HCT116 (cell line): Measurements from ENCODE around the gene TLCD5. TPM values are rescaled to one million over a fixed set of nuclear protein-coding genes. Genes with fewer than 3 reads are reported as not detected.
A peak's percentile ranks its signal among the peaks of the same experiment; 100 is the strongest.

ENCODE experiments used
- ATAC-seq: fragments of 200-7000 bp; cut with Tn5 transposase; 2 replicates; pipeline ENCODE4 v1.9.1; 2020; ENCODE audit warnings: mild to moderate bottlenecking, moderate library complexity
- BruUV-seq: library from RNA; stranded (reverse); fragments of 400-500 nt; replicated peaks from 2 replicates; lab custom pipeline; 2021; lab: Mats Ljungman, UMichigan
- CTCF ChIA-PET: fragments of 300-600 bp; sonication (Branson Sonifier 250); formaldehyde crosslinking; loops from one replicate; lab custom pipeline; 2021; ENCODE audit warnings: antibody characterized with exemption; lab: Charles Lee
- POLR2A ChIA-PET: fragments of 300-600, 350-600 bp; sonication (Branson Sonifier 250); formaldehyde crosslinking; loops from one replicate; lab custom pipeline; 2021; ENCODE audit warnings: antibody characterized with exemption; lab: Charles Lee
- RAD21 ChIA-PET, 2 experiments: fragments of 300-600 bp; sonication (Branson Sonifier 250); formaldehyde crosslinking; loops; one replicate each; lab custom pipeline; 2023; ENCODE audit warnings: low total read pairs in 2 of 2; ENCODE audit not compliant: uncharacterized antibody in 2 of 2, unreplicated experiment in 2 of 2, low non-redundant PET in 1 of 2; lab: Charles Lee
- DNase-seq: peaks from one replicate; pipeline ENCODE4 v3.0.0-alpha.2; 2010; ENCODE audit warnings: low read depth, low spot score
- H2AFZ ChIP-seq: fragments of 200-600 bp; shearing (Covaris generic), sonication (generic); 2 replicates; pipeline ENCODE4 v1.6.1; 2017; ENCODE audit warnings: low read depth, mixed run types, mixed read lengths, antibody characterized with exemption, low read length; ENCODE audit not compliant: poor library complexity, severe bottlenecking
- H3K27ac ChIP-seq: 2 replicates; pipeline ENCODE4 v1.5.1; 2012; ENCODE audit warnings: low read depth, low read length
- H3K27me3 ChIP-seq: fragments of 200-600 bp; sonication (generic); 2 replicates; pipeline ENCODE4 v1.6.1; 2016; ENCODE audit warnings: mixed run types, low read length, mixed read lengths; ENCODE audit not compliant: insufficient read depth
- H3K36me3 ChIP-seq, 2 experiments: fragments of 200-500 bp in 1 of 2; fragments of 200-600 bp in 1 of 2; sonication (Bioruptor generic) in 1 of 2; sonication (generic) in 1 of 2; 2 replicates each; pipeline versions ENCODE4 v1.5.1 to v1.6.1; 2014 to 2016; ENCODE audit warnings: low read length in 2 of 2, inconsistent platforms in 1 of 2, mixed read lengths in 1 of 2, mixed run types in 1 of 2; ENCODE audit not compliant: insufficient read depth in 2 of 2, control insufficient read depth in 1 of 2
- H3K4me1 ChIP-seq, 2 experiments: fragments of 200-600 bp in 1 of 2; sonication (generic) in 1 of 2; 2 replicates each; pipeline versions ENCODE4 v1.5.1 to v1.6.1; 2012 to 2017; ENCODE audit warnings: low read length in 2 of 2, inconsistent platforms in 1 of 2, mild to moderate bottlenecking in 1 of 2, mixed read lengths in 1 of 2, mixed run types in 1 of 2, moderate library complexity in 1 of 2; ENCODE audit not compliant: insufficient read depth in 2 of 2, control insufficient read depth in 1 of 2
- H3K4me2 ChIP-seq: fragments of 200-600 bp; sonication (generic); 2 replicates; pipeline ENCODE4 v1.6.1; 2017; ENCODE audit warnings: mixed run types, low read length, mixed read lengths
- H3K4me3 ChIP-seq, 2 experiments: fragments of 200-600 bp in 1 of 2; sonication (generic) in 1 of 2; replicated peaks in 1 of 2; 2 replicates each; pipeline ENCODE4 v1.5.1; 2011 to 2016; ENCODE audit warnings: low read length in 2 of 2, control low read depth in 1 of 2, low read depth in 1 of 2, mild to moderate bottlenecking in 1 of 2, mixed read lengths in 1 of 2, mixed run types in 1 of 2
- H3K79me2 ChIP-seq: fragments of 200-600 bp; sonication (generic); 2 replicates; pipeline ENCODE4 v1.6.1; 2017; ENCODE audit warnings: mild to moderate bottlenecking, mixed run types, low read length, moderate library complexity, mixed read lengths; ENCODE audit not compliant: insufficient read depth
- H3K9ac ChIP-seq: fragments of 200-600 bp; sonication (generic); 2 replicates; pipeline ENCODE4 v1.6.1; 2016; ENCODE audit warnings: low read length, mixed read lengths
- H3K9me2 ChIP-seq: fragments of 200-600 bp; sonication (generic), shearing (Covaris generic); 2 replicates; pipeline ENCODE4 v1.6.1; 2017; ENCODE audit warnings: mixed run types, mild to moderate bottlenecking, moderate library complexity; ENCODE audit not compliant: insufficient read depth
- H3K9me3 ChIP-seq, 2 experiments: fragments of 200-500 bp in 1 of 2; fragments of 200-600 bp in 1 of 2; sonication (Bioruptor generic) in 1 of 2; sonication (generic) in 1 of 2; 2 replicates each; pipeline ENCODE4 v1.6.1; 2014 to 2017; ENCODE audit warnings: low read length in 2 of 2, mixed read lengths in 2 of 2, inconsistent platforms in 1 of 2, low read depth in 1 of 2, mild to moderate bottlenecking in 1 of 2, mixed run types in 1 of 2, moderate library complexity in 1 of 2; ENCODE audit not compliant: control insufficient read depth in 1 of 2, insufficient read depth in 1 of 2
- H4K20me1 ChIP-seq: fragments of 200-600 bp; sonication (generic), shearing (Covaris generic); 2 replicates; pipeline ENCODE4 v1.6.1; 2017; ENCODE audit warnings: mixed run types, mild to moderate bottlenecking, moderate library complexity; ENCODE audit not compliant: insufficient read depth
- CBX3 ChIP-seq: IDR thresholded peaks from 2 replicates; pipeline ENCODE4 v1.6.1; 2012; ENCODE audit warnings: low read depth
- CTCF ChIP-seq, 3 experiments: fragments of 200-600 bp in 1 of 3; sonication (generic) in 1 of 3; IDR thresholded peaks in 2 of 3; conservative IDR thresholded peaks in 1 of 3; 2 replicates each; pipeline ENCODE4 v1.5.1; 2012 to 2017; ENCODE audit warnings: low read depth in 2 of 3, low read length in 2 of 3, antibody characterized with exemption in 1 of 3, borderline replicate concordance in 1 of 3, control low read depth in 1 of 3, mild to moderate bottlenecking in 1 of 3, mixed read lengths in 1 of 3, mixed run types in 1 of 3, moderate library complexity in 1 of 3; ENCODE audit not compliant: insufficient read depth in 1 of 3
- EZH2 ChIP-seq: fragments of 200-600 bp; sonication (generic); IDR thresholded peaks from 2 replicates; pipeline ENCODE4 v1.6.1; 2017; ENCODE audit warnings: antibody characterized with exemption, mixed run types
- EZH2phosphoT487 ChIP-seq: fragments of 200-600 bp; IDR thresholded peaks from 2 replicates; pipeline ENCODE4 v1.6.1; 2018; ENCODE audit warnings: antibody characterized with exemption, borderline replicate concordance
- FOSL1 ChIP-seq: IDR thresholded peaks from 2 replicates; pipeline ENCODE4 v1.6.1; 2012; ENCODE audit warnings: low read depth
- MAX ChIP-seq: IDR thresholded peaks from 2 replicates; pipeline ENCODE4 v1.6.1; 2012
- POLR2A ChIP-seq: IDR thresholded peaks from 2 replicates; pipeline ENCODE4 v1.7.0; 2011; ENCODE audit warnings: borderline replicate concordance; ENCODE audit not compliant: insufficient read depth, insufficient read length; ENCODE audit errors: extremely low read depth
- POLR2AphosphoS5 ChIP-seq: IDR thresholded peaks from 2 replicates; pipeline ENCODE4 v1.6.1; 2011; ENCODE audit warnings: mild to moderate bottlenecking, low read depth, low read length, moderate library complexity
- RAD21 ChIP-seq: IDR thresholded peaks from 2 replicates; pipeline ENCODE4 v1.6.1; 2012; ENCODE audit warnings: low read depth, mild to moderate bottlenecking
- SIN3A ChIP-seq: IDR thresholded peaks from 2 replicates; pipeline ENCODE4 v1.6.1; 2012; ENCODE audit warnings: low read depth
- SP1 ChIP-seq: IDR thresholded peaks from 2 replicates; pipeline ENCODE4 v1.6.1; 2012; ENCODE audit warnings: low read depth
- SRF ChIP-seq: IDR thresholded peaks from 2 replicates; pipeline ENCODE4 v1.6.1; 2012; ENCODE audit warnings: low read depth
- TCF7L2 ChIP-seq: IDR thresholded peaks from 2 replicates; pipeline ENCODE4 v1.7.0; 2011; ENCODE audit warnings: borderline replicate concordance, inconsistent platforms; ENCODE audit not compliant: insufficient read depth, insufficient read length; ENCODE audit errors: extremely low read depth
- YY1 ChIP-seq: IDR thresholded peaks from 2 replicates; pipeline ENCODE4 v1.6.1; 2011; ENCODE audit warnings: low read length, low read depth, moderate library complexity, mild to moderate bottlenecking; ENCODE audit not compliant: insufficient replicate concordance; ENCODE audit errors: extremely low read depth
- ZFX ChIP-seq: fragments of 450-650 bp; IDR thresholded peaks from 2 replicates; pipeline ENCODE4 v1.6.1; 2017
- intact Hi-C: fragments of 100-400 bp; cut with micrococcal nuclease; formaldehyde crosslinking; loops from 2 replicates; pipeline ENCODE4 v1.10.0; 2022
- total RNA-seq: library from RNA; stranded (reverse); gene quantifications from one replicate; pipeline ENCODE4 v1.2.1, GENCODE V29; 2021; ENCODE audit not compliant: unreplicated experiment
- TF ChIP-seq, protein P1 (sequence below): IDR thresholded peaks from 2 replicates; pipeline ENCODE4 v1.6.1; 2011; ENCODE audit warnings: mild to moderate bottlenecking, low read length, moderate library complexity; ENCODE audit not compliant: insufficient replicate concordance; ENCODE audit errors: extremely low read depth

Gene TLCD5
- total RNA-seq, 1 experiment from 2014 or later, result 9.1 TPM

- ChIA-PET CTCF (interaction anchor here (0.8 to 2.5 kb wide), 3 partner anchors 8 to 24 kb away, joined by 3 to 17 read pairs (median 5); partner anchors contain the start of gene ARHGEF12), POLR2A (no interaction called here), RAD21 (no interaction called here)
- ATAC-seq, result no peak
- no peaks in the 10 kb centered on the region for H3K27me3 ChIP-seq
- H3K9ac ChIP-seq, result 0 out of 2 replicates have a peak overlapping the region, but pooled peaks have one; percentile 64
- H4K20me1 ChIP-seq, result no peaks in the 10 kb centered on the region
- BruUV-seq, result no TSS peak
- no peak overlapping the region for H3K27ac ChIP-seq
- TF ChIP-seq SIN3A, result no peak
- TF ChIP-seq ZFX, result no peak
- no peak for TF ChIP-seq POLR2AphosphoS5
- TF ChIP-seq SRF, result no peak
- TF ChIP-seq, protein P1, sequence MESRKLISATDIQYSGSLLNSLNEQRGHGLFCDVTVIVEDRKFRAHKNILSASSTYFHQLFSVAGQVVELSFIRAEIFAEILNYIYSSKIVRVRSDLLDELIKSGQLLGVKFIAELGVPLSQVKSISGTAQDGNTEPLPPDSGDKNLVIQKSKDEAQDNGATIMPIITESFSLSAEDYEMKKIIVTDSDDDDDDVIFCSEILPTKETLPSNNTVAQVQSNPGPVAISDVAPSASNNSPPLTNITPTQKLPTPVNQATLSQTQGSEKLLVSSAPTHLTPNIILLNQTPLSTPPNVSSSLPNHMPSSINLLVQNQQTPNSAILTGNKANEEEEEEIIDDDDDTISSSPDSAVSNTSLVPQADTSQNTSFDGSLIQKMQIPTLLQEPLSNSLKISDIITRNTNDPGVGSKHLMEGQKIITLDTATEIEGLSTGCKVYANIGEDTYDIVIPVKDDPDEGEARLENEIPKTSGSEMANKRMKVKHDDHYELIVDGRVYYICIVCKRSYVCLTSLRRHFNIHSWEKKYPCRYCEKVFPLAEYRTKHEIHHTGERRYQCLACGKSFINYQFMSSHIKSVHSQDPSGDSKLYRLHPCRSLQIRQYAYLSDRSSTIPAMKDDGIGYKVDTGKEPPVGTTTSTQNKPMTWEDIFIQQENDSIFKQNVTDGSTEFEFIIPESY, result no peak
- peaks cover 20% of the 10 kb centered on the region for H3K79me2 ChIP-seq
- no peak for DNase-seq
- H3K4me2 ChIP-seq, result peak overlapping the region; percentile 71
- no peaks in the 10 kb centered on the region for H3K36me3 ChIP-seq
- no peaks in the 10 kb centered on the region for H3K9me3 ChIP-seq
- peaks cover 24 to 35% of the 10 kb centered on the region in 2 experiments for H3K4me1 ChIP-seq
- no peaks in the 10 kb centered on the region for H3K9me2 ChIP-seq
- intact Hi-C loops, result no loop called here
- H3K4me3 ChIP-seq, result peak overlapping the region in 1 of 2 experiments; percentile 67; a peak in 1 of 4 replicates
- H2AFZ ChIP-seq, result no peak overlapping the region
These were observed 1.8 kb downstream of the TLCD5 start for GRCh38 chr11:120326845-120327281.

GRCh38 chr11:120327311-120327710 lies 2.2 kb downstream of the TLCD5 start:
- no peak overlapping the region for H3K9ac ChIP-seq
- ChIA-PET POLR2A (no interaction called here), CTCF (interaction anchor here (0.8 to 1.6 kb wide), 2 partner anchors 8 to 9 kb away, joined by 3 to 5 read pairs; partner anchors contain the start of gene ARHGEF12), RAD21 (no interaction called here)
- ATAC-seq (no peak), DNase-seq (no peak)
- H3K4me3 ChIP-seq, result no peak overlapping the region
- BruUV-seq, result no TSS peak
- no peak overlapping the region for H2AFZ ChIP-seq
- H3K4me1 ChIP-seq, result peaks cover 27 to 40% of the 10 kb centered on the region in 2 experiments
- peak overlapping the region; percentile 71; the same call in 1 of the 2 replicates for H3K4me2 ChIP-seq
- intact Hi-C loops, result no loop called here
- peaks cover 20% of the 10 kb centered on the region for H3K79me2 ChIP-seq
- no peaks in the 10 kb centered on the region for H3K9me2 ChIP-seq
- no peaks in the 10 kb centered on the region for H3K36me3 ChIP-seq
- H4K20me1 ChIP-seq, result no peaks in the 10 kb centered on the region
- no peak overlapping the region for H3K27ac ChIP-seq
- no peaks in the 10 kb centered on the region for H3K27me3 ChIP-seq
- no peaks in the 10 kb centered on the region for H3K9me3 ChIP-seq
- TF ChIP-seq EZH2phosphoT487 (no peak), SP1 (no peak), EZH2 (no peak), CBX3 (no peak), MAX (no peak), TCF7L2 (no peak), RAD21 (no peak), CTCF (IDR thresholded peaks at IDR 0.05 in 2 of 3, conservative IDR thresholded peaks at IDR 0.05 in 1 of 3; ENCODE audit: borderline replicate concordance in 1 of 3, insufficient read depth in 1 of 3, low read depth in 2 of 3, low read length in 2 of 3) (no peak), YY1 (no peak), ZFX (no peak), POLR2A (no peak), FOSL1 (no peak), POLR2AphosphoS5 (no peak)
